HG03432 (cell line): ENCODE data around the gene EXOC6B.

ENCODE experiments used
- ATAC-seq: cut with Tn5 transposase; IDR thresholded peaks from one replicate; pipeline ENCODE4 v1.9.1; 2021; ENCODE audit warnings: mild to moderate bottlenecking, moderate library complexity; ENCODE audit not compliant: unreplicated experiment

The EXOC6B gene

DNA sequence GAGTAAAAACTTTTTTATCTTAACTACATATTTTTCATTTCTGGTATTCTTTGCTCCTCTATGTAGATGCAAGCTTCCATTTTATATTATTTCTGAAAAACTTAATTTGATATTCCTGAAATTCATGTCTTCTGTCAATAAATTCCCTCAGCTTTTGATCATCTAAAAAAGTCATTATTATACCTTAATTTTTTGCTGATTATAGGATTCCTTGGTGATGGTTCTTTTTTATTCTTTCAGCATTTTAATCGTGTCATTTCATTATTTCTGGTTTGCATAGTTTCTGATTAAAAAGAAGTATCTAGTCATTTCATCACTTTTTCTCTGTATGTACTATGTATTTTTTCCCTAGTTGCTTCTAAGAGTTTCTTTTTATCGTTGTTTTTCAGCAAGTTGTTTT is 436.4 kb downstream of the EXOC6B start:
- no peak for ATAC-seq

DNA sequence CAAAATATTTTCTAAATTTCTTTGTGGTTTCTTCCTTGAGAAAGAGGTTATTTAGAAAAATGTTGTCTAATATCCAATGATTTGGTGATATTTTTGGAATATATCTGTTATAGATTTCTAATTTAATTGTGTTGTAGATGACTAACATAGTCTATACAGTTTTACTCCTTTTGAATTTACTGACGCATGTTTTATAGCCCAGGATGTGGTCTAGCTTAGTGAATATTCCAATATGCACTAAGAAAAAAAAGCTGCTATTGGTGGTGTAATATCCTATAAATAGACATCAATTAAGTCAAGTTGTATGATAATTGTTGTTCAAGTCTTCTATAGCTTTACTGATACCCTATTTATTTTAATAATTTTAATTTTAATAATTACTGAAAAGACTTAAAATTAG is 437.6 kb downstream of the EXOC6B start:
- ATAC-seq: no peak

DNA sequence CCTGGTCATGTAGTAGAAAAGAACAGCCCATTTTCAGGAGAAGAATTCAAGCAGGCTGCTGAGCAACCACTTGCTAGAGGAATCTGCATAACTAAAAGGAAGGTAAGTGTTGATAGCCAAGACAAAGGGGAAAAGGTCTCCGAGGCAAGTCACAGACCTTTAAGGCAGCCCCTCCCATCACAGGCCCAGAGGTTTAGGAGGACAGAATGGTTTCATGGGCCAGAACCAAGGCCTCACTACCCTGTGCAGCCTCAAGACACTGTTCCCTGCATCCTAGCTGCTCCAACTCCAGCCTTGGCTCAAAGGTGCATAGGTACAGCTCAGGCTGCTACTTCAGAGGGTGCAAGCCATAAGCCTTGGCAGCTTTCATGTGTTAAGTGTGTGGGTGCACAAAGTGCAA is 439.5 kb downstream of the EXOC6B start:
- no peak for ATAC-seq

DNA sequence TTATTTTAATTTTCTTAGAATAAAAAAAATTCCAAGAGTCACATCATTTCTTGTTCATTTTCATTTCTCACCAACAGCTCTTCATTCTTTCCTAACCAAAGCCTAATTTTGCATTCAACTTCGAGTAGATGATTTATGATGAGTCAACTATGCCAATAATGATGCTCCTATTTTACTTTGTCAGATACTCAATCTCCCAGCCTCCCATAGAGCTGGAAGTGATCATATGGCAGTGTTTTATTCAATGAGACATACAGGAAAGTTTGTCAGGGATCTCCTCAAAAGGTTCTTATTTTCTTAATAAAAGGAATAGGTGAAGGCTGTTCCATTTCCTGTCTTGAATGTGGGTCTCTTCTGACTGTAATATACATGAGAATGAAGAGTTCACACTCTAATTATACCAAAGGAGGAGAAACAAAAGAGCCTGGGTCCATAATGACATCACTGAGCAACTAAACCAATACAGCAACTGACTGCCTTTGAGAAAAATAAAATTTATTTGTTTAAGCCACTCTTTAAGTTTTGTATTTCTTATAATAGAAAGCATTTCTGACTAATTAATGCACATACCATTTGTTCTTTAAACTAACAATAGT is 447.0 kb downstream of the EXOC6B start:
- ATAC-seq: no peak

DNA sequence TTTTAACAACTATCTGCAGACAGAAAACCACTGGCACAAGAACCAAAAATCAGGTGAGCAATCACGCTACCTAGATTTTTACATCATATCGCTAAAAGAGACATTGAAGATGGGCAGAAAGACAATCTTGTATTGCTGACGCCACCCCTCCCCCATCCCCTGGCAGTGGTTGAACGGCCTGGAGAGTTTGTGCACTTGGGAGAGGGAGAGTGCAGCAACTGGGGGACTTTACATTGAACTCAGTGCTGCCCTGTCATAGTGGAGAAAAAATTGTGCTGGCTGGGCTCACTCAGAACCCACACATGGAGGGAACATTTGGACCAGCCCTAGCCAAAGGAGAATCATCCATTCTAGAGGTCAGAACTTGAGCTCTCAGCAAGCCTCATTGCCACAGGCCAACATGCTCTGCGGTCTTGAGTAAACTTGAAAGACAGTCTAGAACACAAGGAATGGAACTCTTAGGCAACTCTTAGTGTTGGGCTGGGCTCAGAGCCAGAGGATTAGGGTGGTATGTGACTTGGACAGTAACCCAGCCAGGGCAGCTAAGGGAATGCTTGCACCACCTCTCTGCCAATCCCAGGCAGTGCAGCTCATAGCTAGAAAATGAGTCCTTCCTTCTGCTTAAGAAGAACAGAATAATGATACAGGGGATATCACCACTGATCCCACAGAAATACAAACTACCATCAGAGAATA is 458.2 kb downstream of the EXOC6B start:
- ATAC-seq: no peak

DNA sequence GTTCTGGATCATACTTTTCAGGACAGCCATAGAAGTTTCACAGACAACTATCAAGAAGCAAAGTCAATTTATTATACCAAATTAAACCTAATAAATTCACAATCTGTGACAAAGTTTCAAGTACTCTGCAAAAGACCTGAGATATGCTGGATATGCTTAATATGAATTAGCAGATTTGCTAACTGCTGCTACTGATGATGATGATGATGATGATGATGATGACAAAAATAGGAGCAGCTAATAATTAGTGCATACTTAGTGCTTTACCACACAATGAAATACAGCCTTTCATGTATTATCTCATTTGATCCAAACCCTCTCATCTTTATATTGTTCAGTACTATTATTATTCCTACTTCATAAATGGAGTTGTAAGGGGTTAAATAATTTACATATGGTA is 462.4 kb downstream of the EXOC6B start:
- ATAC-seq: no peak

DNA sequence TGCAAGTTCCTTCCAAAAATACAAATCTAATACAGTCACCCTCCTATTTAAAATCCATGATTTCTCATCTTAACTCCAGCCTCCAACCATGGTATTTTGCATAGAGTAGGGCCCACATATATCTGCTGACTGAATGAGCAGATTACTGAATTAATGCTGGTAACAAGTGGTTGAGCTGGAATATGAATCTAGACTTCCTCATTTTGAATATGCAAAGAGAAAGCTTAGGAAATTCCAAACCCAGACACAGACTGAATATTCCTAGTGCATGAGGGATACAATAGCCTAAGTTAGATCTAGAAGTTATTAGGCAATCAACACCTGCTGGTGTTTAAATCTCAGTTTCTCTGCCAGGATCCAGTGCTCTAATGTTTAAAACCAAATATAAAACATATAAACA is 463.1 kb downstream of the EXOC6B start:
- ATAC-seq: no peak

DNA sequence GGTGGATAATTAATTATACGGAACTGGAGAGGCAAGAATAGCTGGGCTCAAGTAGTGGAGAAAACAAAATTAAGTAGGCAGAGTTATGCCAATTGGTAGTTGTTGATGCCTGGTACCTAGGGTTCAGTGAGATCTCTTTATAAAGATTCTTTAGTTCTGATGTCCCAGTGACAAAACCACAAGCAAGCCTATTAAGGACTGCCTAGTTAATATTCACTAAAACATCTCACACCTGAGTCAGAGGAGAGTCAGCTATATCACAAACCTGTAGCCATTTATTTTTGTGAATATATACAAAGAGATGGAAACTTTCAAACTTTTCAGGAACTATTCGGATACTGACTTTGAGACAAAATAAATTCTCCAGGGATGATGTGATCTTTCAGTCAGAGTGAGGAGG is 464.3 kb downstream of the EXOC6B start:
- no peak for ATAC-seq

DNA sequence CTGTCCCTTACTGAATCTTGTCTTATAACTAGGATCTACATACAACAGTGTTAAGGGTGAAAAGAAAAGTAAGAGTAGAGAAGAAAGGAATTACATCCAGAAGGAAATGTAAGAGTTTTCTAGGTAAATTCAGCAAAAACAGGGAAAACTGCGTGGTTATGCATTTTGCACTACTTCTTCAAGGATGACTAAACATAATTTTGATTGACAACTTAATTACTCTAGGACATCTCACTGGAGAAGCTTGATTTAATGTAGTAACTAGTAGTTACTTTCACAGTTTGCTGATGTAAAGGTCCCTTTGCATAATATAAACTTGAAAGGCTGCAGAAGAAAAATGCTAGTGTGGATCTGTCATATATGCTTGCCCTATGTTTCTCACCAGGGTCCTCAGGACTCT is 464.8 kb downstream of the EXOC6B start:
- no peak for ATAC-seq

DNA sequence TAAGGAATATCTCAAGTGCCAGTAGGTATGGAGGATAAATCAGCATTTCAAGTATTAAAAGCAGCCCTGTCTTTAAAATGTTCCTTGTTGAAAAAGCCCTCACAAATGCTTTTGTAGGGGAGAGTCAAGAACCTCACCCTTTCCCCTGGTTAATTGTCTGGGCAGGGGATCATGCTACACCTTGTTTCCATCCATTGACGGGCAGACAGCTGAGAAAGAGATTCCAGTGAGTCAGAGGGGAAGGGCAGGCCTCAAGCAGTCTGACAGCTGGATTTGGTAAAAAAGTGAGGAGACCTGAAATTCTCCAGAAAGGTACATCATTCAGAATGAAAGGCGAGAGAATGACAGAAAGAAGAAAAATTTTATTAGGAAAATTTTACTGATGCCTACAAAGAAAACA is 475.0 kb downstream of the EXOC6B start:
- no peak for ATAC-seq

DNA sequence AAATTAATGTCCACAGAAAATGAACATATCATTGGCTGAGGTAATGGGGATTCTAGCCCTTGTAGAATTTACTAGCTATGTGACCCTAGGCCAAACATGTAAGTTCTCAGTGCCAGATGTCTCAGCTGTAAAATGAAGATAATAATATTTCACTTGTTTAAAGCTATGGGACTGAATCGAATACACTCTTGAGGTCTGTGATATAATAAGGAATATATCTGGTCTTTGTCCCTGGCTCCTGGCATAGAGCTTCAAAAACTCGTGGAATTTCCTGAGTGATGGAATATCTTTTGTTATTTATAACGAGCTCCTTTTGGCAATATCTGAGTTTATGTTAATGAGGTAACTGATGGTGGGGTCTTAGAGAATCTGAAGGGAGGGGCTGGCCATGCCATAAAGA is 476.8 kb downstream of the EXOC6B start:
- no peak for ATAC-seq

DNA sequence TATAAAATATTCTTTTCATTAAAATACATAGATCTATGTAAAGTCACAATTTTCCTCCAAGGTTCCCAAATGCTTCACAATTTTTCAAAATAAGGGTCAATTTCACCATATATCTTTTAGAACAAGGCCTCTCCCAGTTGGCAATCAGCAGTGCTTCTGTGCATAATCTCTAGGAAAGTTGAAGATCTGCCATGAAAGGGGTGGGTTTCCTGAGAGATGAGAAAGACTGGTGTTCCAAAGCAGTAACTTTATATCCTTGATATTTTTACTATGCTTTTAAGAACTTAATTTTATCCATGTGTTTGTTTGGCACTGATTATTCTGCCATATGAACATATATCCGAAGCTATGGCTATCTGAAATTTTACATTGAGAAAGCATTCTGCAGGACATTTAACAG is 478.8 kb downstream of the EXOC6B start:
- ATAC-seq: no peak

DNA sequence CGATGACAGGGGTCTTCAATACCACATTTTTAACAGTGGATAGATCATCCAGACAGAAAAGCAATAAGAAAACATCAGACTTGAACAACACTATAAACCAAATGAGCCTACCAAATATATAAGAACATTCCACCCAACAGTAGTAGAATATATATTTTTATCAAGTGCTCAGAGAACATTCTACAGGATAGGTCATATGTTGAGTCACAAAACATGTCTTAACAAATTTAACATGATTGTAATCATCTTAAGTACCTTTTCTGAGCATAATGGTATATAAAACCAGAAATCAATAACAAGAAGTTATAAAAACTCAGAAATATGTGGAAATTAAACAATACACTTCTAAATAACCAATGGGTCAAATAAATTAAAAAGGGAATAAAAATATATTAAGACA is 484.2 kb downstream of the EXOC6B start:
- no peak for ATAC-seq

DNA sequence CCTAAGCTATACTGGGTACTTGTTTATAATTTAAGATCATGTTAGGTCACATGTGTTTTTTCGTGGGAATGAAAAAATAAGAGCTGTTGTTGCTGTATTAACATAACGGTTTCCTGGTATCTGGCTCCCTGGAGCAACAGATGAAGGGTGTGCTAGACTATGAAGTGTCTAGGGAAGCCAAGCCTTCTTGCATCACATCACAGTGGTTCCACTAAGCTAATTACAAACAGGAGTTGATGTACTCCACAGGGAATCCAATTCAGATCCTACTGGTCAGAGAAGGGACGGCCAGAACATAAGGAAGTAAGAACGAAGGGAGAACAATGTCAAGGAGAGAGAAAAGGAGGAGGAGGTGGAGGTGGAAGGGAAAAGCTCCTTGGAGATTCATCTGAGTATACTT is 485.2 kb downstream of the EXOC6B start:
- ATAC-seq: no peak

DNA sequence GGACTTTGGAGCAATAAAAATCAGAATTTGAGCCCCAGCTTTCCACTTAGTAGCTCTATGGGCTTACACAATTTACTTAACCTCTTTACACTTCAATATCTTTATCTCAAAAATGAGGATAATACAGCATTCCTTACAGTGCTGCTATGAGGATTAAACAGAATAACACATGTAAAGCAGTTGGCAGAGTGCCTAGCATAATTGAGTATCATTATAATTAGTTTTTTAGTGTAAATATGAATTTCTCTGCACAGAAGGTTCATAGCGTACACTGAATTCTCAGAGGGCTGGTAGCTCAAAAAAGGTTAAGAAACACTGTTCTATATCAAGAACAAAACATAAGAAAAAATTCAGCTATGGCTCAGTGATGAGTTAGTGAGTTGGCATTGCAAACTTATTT is 487.8 kb downstream of the EXOC6B start:
- ATAC-seq: no peak

DNA sequence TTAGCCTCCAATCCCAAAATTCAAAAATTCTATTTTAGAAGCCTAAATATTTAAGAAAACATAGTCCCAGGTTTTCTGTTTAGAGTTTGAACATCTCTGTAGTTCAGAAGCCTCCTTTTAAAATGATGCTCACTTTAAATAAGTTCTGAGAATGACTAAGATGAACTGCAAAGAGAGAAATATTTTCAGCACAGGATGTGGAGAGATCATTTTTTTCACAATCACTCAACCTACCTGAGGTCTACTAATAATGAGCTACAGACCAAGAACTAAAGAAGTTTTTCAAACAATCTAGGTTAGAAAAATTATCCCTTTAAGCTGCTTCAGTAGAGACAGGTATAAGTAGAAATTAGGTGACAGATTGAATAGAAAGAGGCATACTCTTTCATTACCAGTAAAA is 493.1 kb downstream of the EXOC6B start:
- no peak for ATAC-seq

DNA sequence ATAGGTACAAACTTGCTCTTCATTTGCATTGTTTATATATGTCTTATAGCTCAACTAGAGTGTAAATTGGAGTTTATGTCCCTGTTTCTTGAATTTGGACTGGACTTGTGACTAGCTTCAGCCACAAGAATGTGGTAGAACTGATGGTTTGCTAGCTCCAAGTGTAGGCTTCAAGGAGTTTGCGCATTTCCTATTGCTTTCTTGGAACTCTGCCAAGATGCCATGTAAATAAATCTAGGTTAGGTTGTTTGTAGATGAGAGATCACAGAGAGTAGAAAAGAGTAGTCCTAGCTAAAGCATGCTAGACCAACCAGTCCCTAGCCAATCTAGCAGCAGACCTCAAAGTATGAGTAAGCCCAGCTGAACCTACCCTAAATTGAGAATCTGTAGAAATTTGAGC is 495.2 kb downstream of the EXOC6B start:
- ATAC-seq: no peak

DNA sequence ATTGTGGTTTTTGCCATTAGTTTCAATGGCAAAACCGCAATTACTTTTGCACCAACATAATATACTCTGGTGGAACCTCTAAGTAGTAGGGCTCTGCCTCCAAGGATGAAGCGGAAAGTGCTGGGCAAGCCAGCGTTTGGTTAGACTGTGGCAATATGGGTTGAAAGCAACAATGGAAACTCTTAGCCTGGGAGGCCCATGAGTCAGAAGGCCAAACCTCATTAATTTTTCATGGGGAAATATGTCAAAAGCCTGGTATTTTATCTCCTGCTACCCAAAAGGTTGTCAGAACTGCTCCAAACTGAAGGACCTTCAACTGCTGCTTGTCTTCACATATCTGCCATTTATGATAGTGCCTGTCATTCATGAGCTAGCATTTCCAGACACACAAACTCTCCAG is 499.1 kb downstream of the EXOC6B start:
- no peak for ATAC-seq

DNA sequence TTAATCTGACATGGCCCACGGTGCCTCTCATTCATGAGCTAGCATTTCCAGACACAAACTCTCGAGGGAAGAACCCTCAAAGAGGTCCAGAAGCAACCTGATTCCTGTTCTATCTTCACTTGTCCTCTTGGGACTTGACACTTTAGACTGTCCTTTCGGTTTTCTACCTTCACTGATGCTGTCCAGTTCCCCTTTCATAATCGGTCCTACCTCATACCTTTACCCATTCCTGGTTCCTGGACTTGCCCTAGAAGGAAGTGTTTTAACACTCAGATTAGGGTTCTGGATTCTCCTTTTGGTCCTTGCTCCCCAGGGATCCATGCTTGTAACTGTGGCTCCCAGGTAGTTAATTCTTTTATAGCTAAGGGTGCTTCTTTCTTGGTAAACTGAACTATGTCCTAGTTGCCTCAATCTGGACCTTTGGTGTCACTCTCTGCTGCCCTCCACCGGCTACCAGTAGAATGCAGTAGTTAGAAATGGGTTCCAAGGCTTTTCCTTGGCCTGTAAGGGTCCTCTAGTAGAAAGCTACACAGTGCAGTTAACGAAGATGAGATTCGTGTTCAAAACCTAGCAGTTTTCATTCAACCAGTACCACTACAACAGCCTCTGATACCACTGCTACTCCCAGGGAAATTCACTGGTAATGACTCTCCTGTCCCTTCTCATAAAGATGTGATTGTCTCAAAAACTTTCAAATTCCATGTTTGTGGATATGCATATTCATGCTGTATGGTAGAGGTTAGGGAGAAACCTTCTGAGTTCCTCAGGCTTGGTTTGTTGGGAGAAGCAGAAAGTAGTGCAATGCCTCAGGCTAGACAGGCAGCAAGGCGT is 500.0 kb downstream of the EXOC6B start:
- peak; percentile 77 for ATAC-seq

DNA sequence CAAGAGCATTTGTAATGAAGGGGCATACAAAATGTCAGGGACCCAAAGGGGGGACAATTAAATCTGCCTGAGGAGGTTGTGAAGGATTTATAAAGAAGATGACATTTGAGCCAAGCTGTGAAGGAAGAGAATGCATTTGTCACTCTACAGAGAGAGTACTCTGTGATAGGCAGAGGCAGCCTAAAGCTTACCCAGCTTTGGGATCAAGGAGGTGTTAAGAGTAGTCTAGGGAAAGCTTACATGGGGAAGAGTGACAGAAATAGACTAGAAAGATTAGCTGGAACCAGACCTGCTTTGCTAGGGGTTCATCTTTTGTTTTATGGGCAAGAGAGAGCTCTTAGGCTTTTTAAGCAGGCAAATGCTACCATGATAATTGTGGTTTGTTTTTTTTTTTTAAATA is 509.1 kb downstream of the EXOC6B start:
- ATAC-seq: no peak

DNA sequence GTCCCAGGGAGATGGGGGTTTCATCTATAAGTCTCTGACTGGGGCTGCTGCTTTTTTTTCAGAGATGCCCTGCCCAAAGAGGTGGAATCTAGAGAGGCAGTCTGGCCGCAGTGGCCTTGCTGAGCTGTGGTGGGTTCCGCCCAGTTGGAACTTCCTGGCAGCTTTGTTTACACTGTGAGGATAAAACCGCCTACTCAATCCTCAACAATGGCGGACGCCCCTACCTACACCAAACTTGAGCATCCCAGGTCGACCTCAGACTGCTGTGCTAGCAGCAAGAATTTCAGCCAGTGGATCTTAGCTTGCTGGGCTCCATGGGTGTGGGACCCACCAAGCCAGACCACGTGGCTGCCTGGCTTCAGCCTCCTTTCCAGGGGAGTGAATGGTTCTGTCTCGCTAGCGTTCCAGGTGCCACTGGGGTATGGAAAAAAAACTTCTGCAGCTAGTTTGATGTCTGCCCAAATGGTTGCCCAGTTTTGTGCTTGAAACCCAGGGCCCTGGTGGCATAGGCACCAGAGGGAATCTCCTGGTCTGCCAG is 525.6 kb downstream of the EXOC6B start:
- no peak for ATAC-seq

DNA sequence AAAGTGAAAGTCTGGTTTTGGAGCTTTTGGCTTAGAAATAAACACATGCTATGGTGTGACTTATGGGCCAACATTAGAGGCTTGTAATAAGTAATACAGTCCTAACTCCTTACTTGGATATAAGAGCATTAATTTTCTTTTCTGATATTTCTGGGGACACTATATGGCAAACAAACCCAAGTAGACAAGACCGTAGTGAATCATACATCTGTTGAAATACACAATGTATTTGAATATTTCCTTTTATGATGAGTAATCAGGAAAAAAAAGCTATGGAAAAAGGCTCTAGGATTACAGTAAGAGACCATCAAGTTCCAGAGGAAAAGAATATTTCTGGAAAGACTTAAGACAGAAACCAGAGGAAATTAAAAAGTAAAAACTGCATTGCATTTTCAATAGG is 532.2 kb downstream of the EXOC6B start:
- ATAC-seq: no peak
